Lung (tissue), 12 donors: ENCODE results near the gene ANKRD44. TPM values are rescaled to one million over a fixed set of nuclear protein-coding genes. Genes with fewer than 3 reads are reported as not detected.

ENCODE experiments used
- ATAC-seq: fragments of 200-7000 bp; cut with Tn5 transposase; one replicate; pipeline ENCODE4 v1.9.1; 2020; ENCODE audit warnings: moderate number of reproducible peaks; ENCODE audit not compliant: insufficient read depth, low FRiP score
- DNase-seq, 3 donors: peaks; one replicate each; pipeline ENCODE4 v3.0.0-alpha.2; 2013 to 2017
- H3K27ac ChIP-seq, 2 donors: one replicate each; pipeline ENCODE4 v1.5.1; 2013; ENCODE audit warnings: mild to moderate bottlenecking in 2 of 2, moderate library complexity in 2 of 2, control low read depth in 1 of 2, inconsistent platforms in 1 of 2, low read depth in 1 of 2, low read length in 1 of 2
- H3K27me3 ChIP-seq, 3 donors: one replicate each; pipeline ENCODE4 v1.5.1; 2013; ENCODE audit warnings: low read length in 2 of 3; ENCODE audit not compliant: control insufficient read depth in 3 of 3, insufficient read depth in 3 of 3
- H3K36me3 ChIP-seq, 4 donors: one replicate each; pipeline ENCODE4 v1.5.1; 2013; ENCODE audit warnings: low read length in 4 of 4, mild to moderate bottlenecking in 1 of 4, moderate library complexity in 1 of 4; ENCODE audit not compliant: control insufficient read depth in 4 of 4, insufficient read depth in 4 of 4
- H3K4me1 ChIP-seq, 5 donors: one replicate each; pipeline ENCODE4 v1.5.1; 2013; ENCODE audit warnings: low read length in 5 of 5, mild to moderate bottlenecking in 2 of 5, moderate library complexity in 1 of 5; ENCODE audit not compliant: control insufficient read depth in 5 of 5, insufficient read depth in 5 of 5
- H3K4me3 ChIP-seq: one replicate; pipeline ENCODE4 v1.5.1; 2013; ENCODE audit warnings: mild to moderate bottlenecking, control low read depth, moderate library complexity
- H3K9ac ChIP-seq, 2 donors: one replicate each; pipeline ENCODE4 v1.5.1; 2013; ENCODE audit warnings: low read length in 2 of 2, control low read depth in 1 of 2; ENCODE audit not compliant: insufficient read depth in 1 of 2
- H3K9me3 ChIP-seq, 4 donors: one replicate each; pipeline ENCODE4 v1.5.1; 2013; ENCODE audit warnings: low read length in 3 of 4, mild to moderate bottlenecking in 1 of 4, moderate library complexity in 1 of 4; ENCODE audit not compliant: control insufficient read depth in 4 of 4, insufficient read depth in 3 of 4
- CTCF ChIP-seq: IDR thresholded peaks from 2 replicates; pipeline ENCODE4 v1.5.1; 2012; ENCODE audit warnings: mild to moderate bottlenecking; ENCODE audit errors: control extremely low read depth, extremely low read depth
- WGBS, 2 donors: extraction: QIAGEN DNeasy Blood & Tissue Kit; methylation state at CpG; one replicate each; pipeline ENCODE4 v1.1.7; 2013; 5-methylcytosine and 5-hydroxymethylcytosine counted together
- polyA plus RNA-seq, 2 donors: library from polyadenylated mRNA; stranded (reverse); fragments of 200-250 nt; gene quantifications; one replicate each; pipeline ENCODE4 v1.2.1, GENCODE V29; 2013
- total RNA-seq, 2 donors: library from RNA; depleted of rRNA in 1 of 2; stranded (reverse); fragments of >200 nt in 1 of 2; gene quantifications; one replicate each; pipeline ENCODE4 v1.2.1, GENCODE V29; 2014 to 2021
- donor health status: control.
- donor health status: control.
- donor health status: Bipolar disorder and iron deficiency.
- donor health status: healthy.
- donor health status: DM: yes; HTN: yes; CAD: no.

Gene ANKRD44
- total and polyA plus RNA-seq, 4 donors = 7.1 to 73.8 (median 20.3) TPM

GRCh38 chr2:197357986-197358385, 47.4 kb upstream of the ANKRD44 start:
- no peak for DNase-seq
- H3K4me1 ChIP-seq = no peaks in the 10 kb centered on the region
- no peak overlapping the region for H3K4me3 ChIP-seq
- no peaks in the 10 kb centered on the region for H3K36me3 ChIP-seq
- WGBS, 2 donors = 87 to 88% methylated on average over 1 of the region's 1 CpG
- no peak for ATAC-seq
- no peak overlapping the region for H3K9ac ChIP-seq
- no peaks in the 10 kb centered on the region for H3K27me3 ChIP-seq
- no peak overlapping the region for H3K27ac ChIP-seq
- TF ChIP-seq CTCF = no peak
- no peaks in the 10 kb centered on the region for H3K9me3 ChIP-seq

GRCh38 chr2:197356136-197356535, 45.6 kb upstream of the ANKRD44 start:
- no peak overlapping the region for H3K27ac ChIP-seq
- no peak for TF ChIP-seq CTCF
- no peaks in the 10 kb centered on the region for H3K4me1 ChIP-seq
- no peak for ATAC-seq
- H3K27me3 ChIP-seq = no peaks in the 10 kb centered on the region
- H3K36me3 ChIP-seq = no peaks in the 10 kb centered on the region
- 82 to 86% methylated on average over 5 of the region's 5 CpGs for WGBS, 2 donors
- H3K4me3 ChIP-seq = no peak overlapping the region
- no peak overlapping the region for H3K9ac ChIP-seq
- DNase-seq = no peak
- no peaks in the 10 kb centered on the region for H3K9me3 ChIP-seq

GRCh38 chr2:197354169-197354558, 43.6 kb upstream of the ANKRD44 start:
- Histone ChIP-seq H3K4me1 (no peaks in the 10 kb centered on the region), H3K27ac (no peak overlapping the region), H3K9me3 (no peaks in the 10 kb centered on the region), H3K4me3 (no peak overlapping the region), H3K36me3 (no peaks in the 10 kb centered on the region), H3K27me3 (no peaks in the 10 kb centered on the region), H3K9ac (no peak overlapping the region)
- 98% methylated on average over 4 of the region's 4 CpGs for WGBS, 2 donors
- no peak for DNase-seq
- TF ChIP-seq CTCF = no peak
- no peak for ATAC-seq

- 87% methylated on average over 3 of the region's 3 CpGs for WGBS, 2 donors
- ATAC-seq (no peak), DNase-seq (no peak)
- Histone ChIP-seq H3K9me3 (no peaks in the 10 kb centered on the region), H3K36me3 (no peaks in the 10 kb centered on the region), H3K4me3 (no peak overlapping the region), H3K27ac (no peak overlapping the region), H3K9ac (no peak overlapping the region), H3K4me1 (no peaks in the 10 kb centered on the region), H3K27me3 (no peaks in the 10 kb centered on the region)
- no peak for TF ChIP-seq CTCF
Observed at GRCh38 chr2:197353393-197354168, 43.0 kb upstream of the ANKRD44 start.
